HepG2 (cell line): Measurements from ENCODE around the gene PTGER3. TPM values are rescaled to one million over a fixed set of nuclear protein-coding genes. Genes with fewer than 3 reads are reported as not detected.

ENCODE experiments used
- ATAC-seq: fragments of 200-7000 bp; cut with Tn5 transposase; 3 replicates; pipeline ENCODE4 v1.9.1; 2020; ENCODE audit warnings: mild to moderate bottlenecking, moderate library complexity
- BruUV-seq: library from RNA; stranded (reverse); fragments of 400-500 nt; replicated peaks from 2 replicates; lab custom pipeline; 2021; lab: Mats Ljungman, UMichigan
- CTCF ChIA-PET: fragments of 300-600 bp; formaldehyde crosslinking; extraction: SDS; loops from one replicate; lab custom pipeline; 2021; ENCODE audit warnings: low total read pairs, inconsistent platforms, low intra/inter-chr PET ratio; lab: Yijun Ruan, JAX
- POLR2A ChIA-PET: fragments of 350-600 bp; sonication (Branson Sonifier 250); formaldehyde crosslinking; loops from one replicate; lab custom pipeline; 2020; ENCODE audit warnings: antibody characterized with exemption, inconsistent platforms; lab: Yijun Ruan, JAX
- DNase-seq: peaks from one replicate; pipeline ENCODE4 v3.0.0-alpha.2; 2015; ENCODE audit warnings: low spot score
- FAIRE-seq: peaks from 3 replicates; lab custom pipeline; 2011; peaks lifted over from hg19 to GRCh38; lab: Jason Lieb, UNC
- H2AFZ ChIP-seq: one replicate; pipeline ENCODE4 v1.6.1; 2011; ENCODE audit warnings: low read length, inconsistent platforms
- H3K27ac ChIP-seq: fragments of 300-600 bp; 3 replicates; pipeline ENCODE4 v1.8.0; 2011; ENCODE audit warnings: mixed run types, mild to moderate bottlenecking, mixed read lengths, low read length, inconsistent platforms; ENCODE audit not compliant: insufficient read depth; ENCODE audit errors: extremely low read length
- H3K27me3 ChIP-seq, 2 experiments: fragments of 200-600 bp in 1 of 2; 2 replicates in 1 of 2; 3 replicates in 1 of 2; pipeline versions ENCODE4 v1.6.0 to v1.8.0; 2011; ENCODE audit warnings: low read length in 2 of 2, mild to moderate bottlenecking in 2 of 2, moderate library complexity in 2 of 2, inconsistent platforms in 1 of 2; ENCODE audit not compliant: insufficient read depth in 2 of 2, control insufficient read depth in 1 of 2
- H3K36me3 ChIP-seq, 2 experiments: fragments of 200-600 bp in 1 of 2; replicated peaks in 1 of 2; 2 replicates in 1 of 2; 3 replicates in 1 of 2; pipeline versions ENCODE4 v1.5.1 to v1.8.0; 2011; ENCODE audit warnings: low read length in 2 of 2, inconsistent platforms in 1 of 2; ENCODE audit not compliant: insufficient read depth in 2 of 2, control insufficient read depth in 1 of 2
- H3K4me1 ChIP-seq: 2 replicates; pipeline ENCODE4 v1.5.1; 2012; ENCODE audit warnings: low read length, inconsistent platforms; ENCODE audit not compliant: insufficient read depth
- H3K4me2 ChIP-seq: 2 replicates; pipeline ENCODE4 v1.6.0; 2011; ENCODE audit warnings: low read depth, low read length, inconsistent platforms
- H3K4me3 ChIP-seq, 3 experiments: fragments of 200-600 bp in 1 of 3; sonication (generic), shearing (Covaris generic) in 1 of 3; replicated peaks in 1 of 3; 2 replicates each; pipeline ENCODE4 v1.5.1; 2011 to 2016; ENCODE audit warnings: low read length in 3 of 3, inconsistent platforms in 2 of 3, low read depth in 2 of 3, mild to moderate bottlenecking in 2 of 3, control low read depth in 1 of 3, mixed read lengths in 1 of 3; ENCODE audit not compliant: insufficient read depth in 1 of 3
- H3K79me2 ChIP-seq: one replicate; pipeline ENCODE4 v1.6.1; 2011; ENCODE audit warnings: low read length, inconsistent platforms; ENCODE audit not compliant: insufficient read depth
- H3K9ac ChIP-seq: 2 replicates; pipeline ENCODE4 v1.6.0; 2011; ENCODE audit warnings: mild to moderate bottlenecking, low read depth, low read length, inconsistent platforms; ENCODE audit not compliant: insufficient read depth
- H3K9me3 ChIP-seq: 2 replicates; pipeline ENCODE4 v1.5.1; 2012; ENCODE audit warnings: mild to moderate bottlenecking, low read length
- H4K20me1 ChIP-seq: 2 replicates; pipeline ENCODE4 v1.6.0; 2011; ENCODE audit warnings: inconsistent platforms, mild to moderate bottlenecking, low read length, moderate library complexity; ENCODE audit not compliant: insufficient read depth
- HNRNPL ChIP-seq: fragments of 200-400 bp; formaldehyde crosslinking; IDR thresholded peaks from 2 replicates; pipeline ENCODE4 v1.6.1; 2017; ENCODE audit warnings: mild to moderate bottlenecking, low read depth, low read length
- MTF1 ChIP-seq: sonication (generic); formaldehyde crosslinking; IDR thresholded peaks from 2 replicates; pipeline ENCODE4 v1.5.0; 2020; ENCODE audit warnings: missing genetic modification reagents
- SMAD3 ChIP-seq: sonication (generic); formaldehyde crosslinking; IDR thresholded peaks from 2 replicates; pipeline ENCODE4 v1.4.0; 2020; ENCODE audit warnings: missing genetic modification reagents
- SP1 ChIP-seq, 2 experiments: fragments of 450-650 bp in 1 of 2; sonication (generic) in 1 of 2; formaldehyde crosslinking in 1 of 2; IDR thresholded peaks; 2 replicates each; pipeline versions ENCODE4 v1.4.0 to v1.6.1; 2016 to 2020; ENCODE audit warnings: missing genetic modification reagents in 1 of 2
- STAG1 ChIP-seq: sonication (generic); formaldehyde crosslinking; IDR thresholded peaks from 2 replicates; pipeline ENCODE4 v1.4.0; 2020; ENCODE audit warnings: missing genetic modification reagents
- TEAD3 ChIP-seq: optimal IDR thresholded peaks from 2 replicates; pipeline ENCODE3; 2016; ENCODE audit warnings: borderline replicate concordance
- ZFP36L1 ChIP-seq: sonication (generic); formaldehyde crosslinking; IDR thresholded peaks from 2 replicates; pipeline ENCODE4 v1.8.0; 2022; ENCODE audit warnings: mild to moderate bottlenecking, missing genetic modification reagents, moderate library complexity
- ZNF224 ChIP-seq: sonication (generic); formaldehyde crosslinking; IDR thresholded peaks from 2 replicates; pipeline ENCODE4 v1.5.0; 2020; ENCODE audit warnings: mild to moderate bottlenecking, missing genetic modification reagents
- ZNF431 ChIP-seq: sonication (generic); formaldehyde crosslinking; IDR thresholded peaks from 2 replicates; pipeline ENCODE4 v1.9.0; 2022; ENCODE audit warnings: missing genetic modification reagents, low read depth, mild to moderate bottlenecking, borderline replicate concordance
- ZNF646 ChIP-seq: sonication (generic); formaldehyde crosslinking; IDR thresholded peaks from 2 replicates; pipeline ENCODE4 v1.9.0; 2021; ENCODE audit warnings: mild to moderate bottlenecking, missing genetic modification reagents
- WGBS: methylation state at CpG from one replicate; pipeline ENCODE4 v1.1.6; 2017; ENCODE audit warnings: low lambda C conversion rate; 5-methylcytosine and 5-hydroxymethylcytosine counted together
- in situ Hi-C: cut with HindIII; loops from 2 replicates; pipeline ENCODE4 v1.10.0; 2017; ENCODE audit warnings: low pct_unique_long_range_greater_than_20kb; ENCODE audit not compliant: extremely low pct_ligation_motif_present
- intact Hi-C: fragments of 100-400 bp; cut with micrococcal nuclease; formaldehyde crosslinking; loops from one replicate; pipeline ENCODE4 v1.10.0; 2022; ENCODE audit not compliant: unreplicated experiment
- polyA plus RNA-seq, 8 experiments: library from polyadenylated mRNA; depleted of rRNA in 3 of 8; stranded (reverse) in 7 of 8; unstranded in 1 of 8; fragments of >200 nt; fragmentation: Illumina TruSeq in 4 of 8; extraction: Trizol in 4 of 8; gene quantifications; 2 replicates each; pipeline versions ENCODE4 v1.2.1 to v1.2.3, GENCODE V29; 2011 to 2016; ENCODE audit warnings: low read depth in 4 of 8, missing spikeins in 1 of 8, mixed read lengths in 1 of 8; ENCODE audit not compliant: insufficient read depth in 1 of 8
- total RNA-seq, 5 experiments: library from RNA; depleted of rRNA; stranded (reverse); fragments of >200 nt; fragmentation: Illumina TruSeq; extraction: Trizol; gene quantifications; 2 replicates each; pipeline ENCODE4 v1.2.3, GENCODE V29; 2016; ENCODE audit warnings: low read depth in 1 of 5
- TF ChIP-seq, protein P1 (sequence below): sonication (generic); formaldehyde crosslinking; IDR thresholded peaks from 2 replicates; pipeline ENCODE4 v1.4.0; 2020; ENCODE audit warnings: missing genetic modification reagents

PTGER3 gene
- total and polyA plus RNA-seq, 2 of the 13 experiments (the other 11 are each of a cell fraction or from before 2014, with no cell fraction given) = 0.01 TPM; not detected in 1

DNA sequence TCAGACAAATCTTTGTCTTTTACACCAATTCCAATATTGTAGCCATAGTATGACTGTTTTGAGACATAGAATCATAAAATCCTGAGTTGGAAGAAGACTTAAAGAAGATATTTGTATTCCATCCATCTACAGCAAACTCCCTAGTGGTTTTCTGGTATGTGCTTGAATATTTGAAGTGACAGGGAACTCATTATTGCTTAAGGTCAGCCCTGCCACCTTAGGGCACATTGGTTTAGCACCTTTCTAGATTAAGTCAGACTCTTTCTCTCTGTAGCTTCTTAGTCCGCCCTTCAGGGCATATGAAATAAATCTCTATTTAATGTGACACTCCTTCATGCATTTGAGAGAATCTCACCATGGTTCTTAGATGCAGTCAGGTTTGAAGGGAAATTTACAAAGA, 49.8 kb downstream of the PTGER3 start:
- Histone ChIP-seq H2AFZ (no peak overlapping the region), H3K27me3 (no peaks in the 10 kb centered on the region), H3K79me2 (no peaks in the 10 kb centered on the region), H4K20me1 (no peaks in the 10 kb centered on the region), H3K9me3 (no peaks in the 10 kb centered on the region), H3K4me2 (no peak overlapping the region), H3K36me3 (no peaks in the 10 kb centered on the region), H3K4me1 (no peaks in the 10 kb centered on the region), H3K9ac (no peak overlapping the region), H3K4me3 (no peak overlapping the region), H3K27ac (no peak overlapping the region)
- WGBS = 0% methylated on average over 1 of the region's 1 CpG
- ChIA-PET CTCF (no interaction called here), POLR2A (no interaction called here)
- DNase-seq (no peak), ATAC-seq (no peak), FAIRE-seq (no peak)
- intact Hi-C loops (no loop called here), in situ Hi-C loops (no loop called here)
- no peak for TF ChIP-seq HNRNPL
- TF ChIP-seq ZNF224 = no peak
- TF ChIP-seq SP1 (IDR thresholded peaks at IDR 0.05) = no peak
- TF ChIP-seq SP1 (CRISPR knock-in tag; IDR thresholded peaks at IDR 0.05) = no peak
- no peak for TF ChIP-seq ZNF646
- TF ChIP-seq TEAD3 (CRISPR knock-in tag) = no peak
- no peak for TF ChIP-seq ZNF431 (CRISPR knock-in tag)
- TF ChIP-seq, protein P1, sequence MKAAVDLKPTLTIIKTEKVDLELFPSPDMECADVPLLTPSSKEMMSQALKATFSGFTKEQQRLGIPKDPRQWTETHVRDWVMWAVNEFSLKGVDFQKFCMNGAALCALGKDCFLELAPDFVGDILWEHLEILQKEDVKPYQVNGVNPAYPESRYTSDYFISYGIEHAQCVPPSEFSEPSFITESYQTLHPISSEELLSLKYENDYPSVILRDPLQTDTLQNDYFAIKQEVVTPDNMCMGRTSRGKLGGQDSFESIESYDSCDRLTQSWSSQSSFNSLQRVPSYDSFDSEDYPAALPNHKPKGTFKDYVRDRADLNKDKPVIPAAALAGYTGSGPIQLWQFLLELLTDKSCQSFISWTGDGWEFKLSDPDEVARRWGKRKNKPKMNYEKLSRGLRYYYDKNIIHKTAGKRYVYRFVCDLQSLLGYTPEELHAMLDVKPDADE (CRISPR knock-in tag) = no peak
- TF ChIP-seq MTF1 (CRISPR knock-in tag) = no peak
- TF ChIP-seq SMAD3 (CRISPR knock-in tag) = no peak
- TF ChIP-seq ZFP36L1 (CRISPR knock-in tag) = no peak
- no peak for TF ChIP-seq STAG1
- no TSS peak for BruUV-seq
